ENCODE results near the gene ATP6V0B. TPM values are rescaled to one million over a fixed set of nuclear protein-coding genes. Genes with fewer than 3 reads are reported as not detected.

Gene ATP6V0B
- total RNA-seq, 1 donor from 2014 or later, result 39.2 TPM

- Mint-ChIP-seq H3K27me3 (ENCODE audit: insufficient read depth, low read depth) (no peaks in the 10 kb centered on the region), H3K27ac (no peak overlapping the region), H3K36me3 (peaks cover 15% of the 10 kb centered on the region), H3K9me3 (no peaks in the 10 kb centered on the region), H3K4me3 (no peak overlapping the region), H3K4me1 (peaks cover under 1% of the 10 kb centered on the region)
- no peak overlapping the region for H2AFZ ChIP-seq (replicated peaks)
- TF ChIP-seq EZH2 (IDR thresholded peaks at IDR 0.05) (no peak), EZH2phosphoT487 (IDR thresholded peaks at IDR 0.05) (no peak)
- H3K4me1 ChIP-seq, result peaks cover under 1% of the 10 kb centered on the region
- no peaks in the 10 kb centered on the region for H3K9me3 ChIP-seq (ENCODE audit: low read depth)
- DNase-seq (ENCODE audit: low spot score), result no peak
- no peaks in the 10 kb centered on the region for H3F3A ChIP-seq (ENCODE audit: low read depth)
- H3K27me3 ChIP-seq, result no peaks in the 10 kb centered on the region
- H3K79me2 ChIP-seq (ENCODE audit: low read depth), result peaks cover 3% of the 10 kb centered on the region
- H3K4me2 ChIP-seq, result no peak overlapping the region
- peaks cover 8% of the 10 kb centered on the region for H4K20me1 ChIP-seq (ENCODE audit: low read depth)
- H3K27ac ChIP-seq, result no peak overlapping the region
- no peaks in the 10 kb centered on the region for H3K36me3 ChIP-seq
- H3K9ac ChIP-seq, result no peak overlapping the region
- H3K4me3 ChIP-seq, result no peak overlapping the region
These were observed 16.2 kb upstream of the ATP6V0B start for GRCh38 chr1:43958351-43959255.

GRCh38 chr1:43960798-43961197 lies 14.0 kb upstream of the ATP6V0B start:
- Histone ChIP-seq H3K4me3 (no peak overlapping the region), H3K9ac (no peak overlapping the region), H2AFZ (replicated peaks) (no peak overlapping the region), H3K4me1 (no peaks in the 10 kb centered on the region), H3K36me3 (no peaks in the 10 kb centered on the region), H4K20me1 (ENCODE audit: low read depth) (no peaks in the 10 kb centered on the region), H3K27me3 (no peaks in the 10 kb centered on the region), H3K79me2 (ENCODE audit: low read depth) (no peaks in the 10 kb centered on the region), H3K9me3 (ENCODE audit: low read depth) (no peaks in the 10 kb centered on the region), H3K4me2 (no peak overlapping the region), H3F3A (ENCODE audit: low read depth) (no peaks in the 10 kb centered on the region), H3K27ac (no peak overlapping the region)
- peaks cover 15% of the 10 kb centered on the region for H3K36me3 Mint-ChIP-seq
- H3K27me3 Mint-ChIP-seq (ENCODE audit: insufficient read depth, low read depth), result no peaks in the 10 kb centered on the region
- H3K27ac Mint-ChIP-seq, result no peak overlapping the region
- no peaks in the 10 kb centered on the region for H3K9me3 Mint-ChIP-seq
- no peaks in the 10 kb centered on the region for H3K4me1 Mint-ChIP-seq
- no peak for DNase-seq (ENCODE audit: low spot score)
- TF ChIP-seq EZH2 (IDR thresholded peaks at IDR 0.05) (no peak), EZH2phosphoT487 (IDR thresholded peaks at IDR 0.05) (no peak), CTCF (IDR thresholded peaks at IDR 0.05) (no peak)
- no peak overlapping the region for H3K4me3 Mint-ChIP-seq

- Histone ChIP-seq H3K4me2 (no peak overlapping the region), H3K36me3 (no peaks in the 10 kb centered on the region), H2AFZ (replicated peaks) (no peak overlapping the region), H3K9me3 (ENCODE audit: low read depth) (no peaks in the 10 kb centered on the region), H3K4me1 (no peaks in the 10 kb centered on the region), H3K27me3 (no peaks in the 10 kb centered on the region), H4K20me1 (ENCODE audit: low read depth) (no peaks in the 10 kb centered on the region), H3K27ac (no peak overlapping the region), H3K79me2 (ENCODE audit: low read depth) (no peaks in the 10 kb centered on the region), H3F3A (ENCODE audit: low read depth) (no peaks in the 10 kb centered on the region), H3K4me3 (no peak overlapping the region), H3K9ac (no peak overlapping the region)
- Mint-ChIP-seq H3K27ac (no peak overlapping the region), H3K4me3 (no peak overlapping the region), H3K36me3 (peaks cover 15% of the 10 kb centered on the region), H3K4me1 (no peaks in the 10 kb centered on the region), H3K27me3 (ENCODE audit: insufficient read depth, low read depth) (no peaks in the 10 kb centered on the region), H3K9me3 (no peaks in the 10 kb centered on the region)
- TF ChIP-seq EZH2phosphoT487 (IDR thresholded peaks at IDR 0.05) (no peak), EZH2 (IDR thresholded peaks at IDR 0.05) (no peak), CTCF (IDR thresholded peaks at IDR 0.05) (no peak)
- no peak for DNase-seq (ENCODE audit: low spot score)
These were observed 13.1 kb upstream of the ATP6V0B start for GRCh38 chr1:43961692-43962091.

GRCh38 chr1:43962324-43962723 lies 12.4 kb upstream of the ATP6V0B start:
- H3K27me3 ChIP-seq, result no peaks in the 10 kb centered on the region
- no peak for DNase-seq (ENCODE audit: low spot score)
- Mint-ChIP-seq H3K4me1 (no peaks in the 10 kb centered on the region), H3K27ac (no peak overlapping the region), H3K4me3 (no peak overlapping the region), H3K27me3 (ENCODE audit: insufficient read depth, low read depth) (no peaks in the 10 kb centered on the region), H3K9me3 (no peaks in the 10 kb centered on the region), H3K36me3 (peaks cover 9% of the 10 kb centered on the region)
- H3K36me3 ChIP-seq, result no peaks in the 10 kb centered on the region
- no peaks in the 10 kb centered on the region for H3K79me2 ChIP-seq (ENCODE audit: low read depth)
- H3K4me3 ChIP-seq, result no peak overlapping the region
- no peak overlapping the region for H3K27ac ChIP-seq
- no peak overlapping the region for H3K9ac ChIP-seq
- no peaks in the 10 kb centered on the region for H3K9me3 ChIP-seq (ENCODE audit: low read depth)
- no peak overlapping the region for H2AFZ ChIP-seq (replicated peaks)
- H3K4me2 ChIP-seq, result no peak overlapping the region
- H3K4me1 ChIP-seq, result no peaks in the 10 kb centered on the region
- no peaks in the 10 kb centered on the region for H3F3A ChIP-seq (ENCODE audit: low read depth)
- no peaks in the 10 kb centered on the region for H4K20me1 ChIP-seq (ENCODE audit: low read depth)
- TF ChIP-seq EZH2phosphoT487 (IDR thresholded peaks at IDR 0.05) (no peak), EZH2 (IDR thresholded peaks at IDR 0.05) (no peak)

Data from neural progenitor cell (in vitro differentiated cells).